Left ventricle myocardium inferior (tissue), 1 donor: ENCODE results near the gene TRMT44. TPM values are rescaled to one million over a fixed set of nuclear protein-coding genes. Genes with fewer than 3 reads are reported as not detected.

ENCODE experiments used
- DNase-seq: peaks from one replicate; pipeline ENCODE4 v3.0.0-alpha.2; 2020
- H3K27ac ChIP-seq: fragments of 200-600 bp; replicated peaks from 2 replicates; pipeline ENCODE4 v1.8.0; 2021
- H3K27me3 ChIP-seq: fragments of 200-600 bp; 2 replicates; pipeline ENCODE4 v1.8.0; 2021; ENCODE audit warnings: low read depth
- H3K36me3 ChIP-seq: fragments of 200-600 bp; 2 replicates; pipeline ENCODE4 v1.8.0; 2021
- H3K4me1 ChIP-seq: fragments of 200-600 bp; 2 replicates; pipeline ENCODE4 v1.8.0; 2021
- H3K4me3 ChIP-seq: fragments of 200-600 bp; 2 replicates; pipeline ENCODE4 v1.8.0; 2021; ENCODE audit warnings: mild to moderate bottlenecking, moderate library complexity
- H3K9me3 ChIP-seq: fragments of 200-600 bp; replicated peaks from 2 replicates; pipeline ENCODE4 v1.8.0; 2021
- CTCF ChIP-seq: fragments of 200-600 bp; IDR thresholded peaks from 2 replicates; pipeline ENCODE4 v1.8.0; 2021; ENCODE audit warnings: antibody characterized with exemption, mild to moderate bottlenecking, borderline replicate concordance
- intact Hi-C: fragments of 100-400 bp; cut with micrococcal nuclease; formaldehyde crosslinking; loops from one replicate; pipeline ENCODE4 v1.11.0; 2022
- total RNA-seq: library from RNA; stranded (reverse); fragmentation: NEBNext Ultra II Directional; extraction: Animal tissue kit (Norgen Biotek cat#: 25700); gene quantifications from one replicate; pipeline ENCODE4 v1.2.1, GENCODE V29; 2021
- donor health status: DM: no; HTN: yes; CAD: no; lungs with severe emphysema.

TRMT44 gene
- total RNA-seq, 1 donor from 2014 or later = 9.2 TPM

DNA sequence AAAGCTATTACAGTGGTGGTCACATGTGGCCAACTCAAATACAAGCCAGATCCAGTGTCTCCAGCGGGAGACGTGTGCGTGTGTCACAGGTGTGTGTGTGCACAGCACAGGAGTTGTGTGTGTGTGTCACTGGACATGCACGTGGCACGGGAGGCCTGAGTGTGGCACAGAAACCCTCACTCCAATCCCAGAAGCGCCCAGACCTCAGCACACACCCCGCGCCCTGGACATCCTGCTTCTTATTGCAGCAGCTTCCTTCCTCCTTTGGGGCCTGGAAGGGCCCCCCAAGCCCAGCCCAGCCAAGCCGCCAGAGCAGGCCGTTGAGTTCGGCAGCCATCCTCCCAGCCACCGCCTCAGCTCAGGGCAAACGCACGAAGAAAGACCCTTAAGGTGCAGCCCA lies 37.9 kb upstream of the TRMT44 start:
- Histone ChIP-seq H3K4me1 (peaks cover 52% of the 10 kb centered on the region), H3K4me3 (no peak overlapping the region), H3K9me3 (no peaks in the 10 kb centered on the region), H3K36me3 (peaks cover 46% of the 10 kb centered on the region), H3K27ac (peak overlapping the region; percentile 81), H3K27me3 (no peaks in the 10 kb centered on the region)
- DNase-seq = peak; percentile 52
- no peak for TF ChIP-seq CTCF
- intact Hi-C loops = loop anchor here (5.0 kb wide), 1 partner anchor 160 kb away; no protein-coding TSS in a partner anchor

DNA sequence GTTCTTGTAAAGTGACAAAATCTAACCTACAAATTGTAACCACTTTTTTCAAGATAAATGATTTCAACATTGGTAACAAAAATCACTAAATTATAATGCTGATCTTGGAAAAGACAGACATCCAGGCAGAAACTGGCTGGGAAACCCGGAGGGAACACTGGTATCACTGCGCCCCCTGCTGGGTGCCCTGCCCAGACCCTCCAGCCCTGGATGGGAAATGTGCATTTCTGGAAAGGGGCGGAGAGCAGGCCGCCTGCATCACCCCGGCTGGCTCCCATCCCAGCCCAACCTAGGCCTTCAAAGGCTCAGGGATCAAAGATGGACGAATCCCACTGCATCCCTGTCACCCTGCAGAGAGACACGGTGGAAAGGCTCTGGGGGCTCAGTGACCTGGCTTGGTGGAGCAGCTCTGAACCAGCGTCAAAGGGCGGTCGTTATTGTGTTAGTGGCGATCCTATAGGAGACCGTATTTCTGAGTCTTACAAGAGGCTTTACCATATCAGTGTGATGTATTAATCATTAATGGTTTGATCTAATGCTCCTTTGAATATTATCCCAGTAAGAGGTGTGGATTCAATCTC lies 37.3 kb upstream of the TRMT44 start:
- peak overlapping the region; percentile 81 for H3K27ac ChIP-seq
- peaks cover 55% of the 10 kb centered on the region for H3K4me1 ChIP-seq
- no peaks in the 10 kb centered on the region for H3K9me3 ChIP-seq
- no peaks in the 10 kb centered on the region for H3K27me3 ChIP-seq
- intact Hi-C loops = loop anchor here (5.0 kb wide), 1 partner anchor 161 kb away; no protein-coding TSS in a partner anchor
- peak; percentile 89 for DNase-seq
- peaks cover 42% of the 10 kb centered on the region for H3K36me3 ChIP-seq
- TF ChIP-seq CTCF = peak; percentile 96
- H3K4me3 ChIP-seq = no peak overlapping the region

DNA sequence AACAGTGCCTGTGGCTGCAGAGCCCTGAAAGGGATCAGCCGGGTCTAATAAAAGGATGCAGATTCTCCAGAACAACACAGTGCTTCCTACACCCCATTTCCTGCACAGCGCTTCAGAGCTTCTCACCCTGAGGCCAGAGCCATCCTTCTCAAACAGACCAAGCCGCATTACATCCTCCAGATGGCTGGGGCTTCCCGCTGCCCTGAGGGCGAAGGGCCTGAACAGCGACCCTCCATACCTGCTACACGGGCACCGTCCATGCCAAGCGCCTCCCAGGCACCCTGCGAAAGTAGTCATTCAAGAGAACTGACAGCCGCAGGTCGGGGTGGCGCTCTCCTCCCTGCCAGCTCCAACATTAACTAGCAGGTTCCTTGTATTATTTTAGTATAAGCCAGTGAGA lies 36.6 kb upstream of the TRMT44 start:
- no peak for TF ChIP-seq CTCF
- no peak for DNase-seq
- peak overlapping the region; percentile 81 for H3K27ac ChIP-seq
- peaks cover 42% of the 10 kb centered on the region for H3K36me3 ChIP-seq
- H3K4me1 ChIP-seq = peaks cover 61% of the 10 kb centered on the region
- no peaks in the 10 kb centered on the region for H3K27me3 ChIP-seq
- intact Hi-C loops = loop anchor here (5.0 kb wide), 1 partner anchor 162 kb away; no protein-coding TSS in a partner anchor
- H3K9me3 ChIP-seq = no peaks in the 10 kb centered on the region
- no peak overlapping the region for H3K4me3 ChIP-seq

DNA sequence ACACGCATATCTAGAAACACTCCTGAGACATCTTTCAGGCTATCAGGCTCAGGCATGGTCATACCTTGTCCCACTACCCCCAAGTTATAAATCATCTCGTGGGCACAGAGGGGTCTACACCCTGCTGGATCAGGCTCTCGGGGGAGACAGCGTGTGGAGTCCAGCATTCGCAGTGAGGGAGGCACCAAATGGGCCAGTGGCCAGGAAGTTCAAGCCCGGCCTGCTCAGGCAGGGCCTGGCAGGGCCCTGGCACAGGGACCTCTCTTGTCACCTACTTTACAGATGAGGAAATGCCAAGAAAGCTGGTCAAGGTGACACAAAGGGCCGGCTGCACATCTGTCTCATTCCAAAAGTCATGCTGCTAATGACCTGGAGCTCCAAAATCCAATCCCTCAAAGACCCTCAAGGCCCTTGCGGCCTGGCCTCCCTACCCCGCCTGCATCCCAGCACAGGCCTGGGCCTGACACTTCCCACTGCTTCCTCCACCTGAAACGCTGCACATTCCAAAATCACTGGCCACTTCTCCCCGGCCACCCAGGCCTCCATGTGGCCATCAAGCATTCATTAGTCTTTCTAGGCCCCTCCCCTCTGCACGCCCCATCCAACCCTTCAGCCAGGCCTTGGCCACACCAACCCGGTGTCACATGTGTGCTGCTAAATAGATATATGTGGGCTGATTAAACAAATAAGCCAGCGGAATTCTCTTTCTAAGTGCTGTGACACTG lies 35.6 kb upstream of the TRMT44 start:
- H3K9me3 ChIP-seq = no peaks in the 10 kb centered on the region
- no peaks in the 10 kb centered on the region for H3K27me3 ChIP-seq
- H3K27ac ChIP-seq = peak overlapping the region; percentile 70
- H3K4me1 ChIP-seq = peaks cover 70% of the 10 kb centered on the region
- intact Hi-C loops = loop anchor here (5.0 kb wide), 1 partner anchor 163 kb away; no protein-coding TSS in a partner anchor
- H3K36me3 ChIP-seq = peaks cover 40% of the 10 kb centered on the region
- H3K4me3 ChIP-seq = no peak overlapping the region
- no peak for TF ChIP-seq CTCF
- DNase-seq = no peak

GRCh38 chr4:8405516-8405875 lies 35.1 kb upstream of the TRMT44 start:
- Histone ChIP-seq H3K9me3 (no peaks in the 10 kb centered on the region), H3K36me3 (peaks cover 40% of the 10 kb centered on the region), H3K4me3 (no peak overlapping the region), H3K27ac (peak overlapping the region; percentile 70), H3K4me1 (peaks cover 76% of the 10 kb centered on the region), H3K27me3 (no peaks in the 10 kb centered on the region)
- no peak for TF ChIP-seq CTCF
- no peak for DNase-seq
- intact Hi-C loops = no loop called here
